ENCODE results near the gene RBM4. TPM values are rescaled to one million over a fixed set of nuclear protein-coding genes. Genes with fewer than 3 reads are reported as not detected.
A peak's percentile ranks its signal among the peaks of the same experiment; 100 is the strongest.
"Not testable (repeated sequence)": the region's sequence is repeated elsewhere in the genome, so short reads cannot be mapped to it uniquely, and the experiment has no call there.

The RBM4 gene
- total RNA-seq, 1 experiment from 2014 or later, result 164 TPM

DNA sequence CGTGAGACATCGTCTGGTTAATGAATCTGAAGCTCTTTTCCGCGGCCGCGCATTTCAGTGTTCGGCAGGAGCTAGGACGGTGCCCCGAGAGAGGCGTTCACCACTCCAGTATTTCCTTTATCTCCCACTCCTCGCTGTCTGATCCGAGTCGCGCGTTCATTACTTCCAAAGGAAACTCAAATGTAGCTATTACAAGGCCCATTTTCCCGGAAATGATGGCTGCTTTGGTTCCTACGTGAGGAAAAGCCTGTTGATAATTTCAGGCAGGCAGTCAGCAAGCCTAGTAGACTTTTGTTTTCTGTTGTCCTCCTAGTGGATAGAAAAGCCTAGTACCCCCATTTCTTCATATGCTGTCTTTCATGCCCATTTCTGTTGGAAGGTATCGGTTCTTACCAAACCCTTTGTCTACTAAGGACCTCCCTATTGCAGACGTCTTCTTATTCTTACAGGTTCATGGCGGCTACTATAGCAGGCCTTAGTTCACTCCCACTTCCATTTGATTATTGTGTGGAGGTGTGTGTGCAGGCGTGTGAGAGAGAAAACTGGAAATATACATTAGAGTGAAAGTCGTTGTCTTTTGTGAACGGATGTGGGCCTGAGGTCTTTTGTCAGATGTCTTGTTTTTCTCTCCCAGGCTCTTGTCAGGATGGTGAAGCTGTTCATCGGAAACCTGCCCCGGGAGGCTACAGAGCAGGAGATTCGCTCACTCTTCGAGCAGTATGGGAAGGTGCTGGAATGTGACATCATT, 737 bp downstream of the RBM4 start:
- Histone ChIP-seq H4K20me1 (ENCODE audit: low read length) (peaks cover 58% of the 10 kb centered on the region), H3K4me3 (ENCODE audit: low read length) (peak overlapping the region; percentile 95), H3K9ac (ENCODE audit: low read length) (peak overlapping the region; percentile 96), H3K9me3 (ENCODE audit: low read length) (no peaks in the 10 kb centered on the region), H3K9me2 (replicated peaks; ENCODE audit: low read length) (no peaks in the 10 kb centered on the region), H3K4me1 (ENCODE audit: insufficient read depth, low read length) (peaks cover 43% of the 10 kb centered on the region), H3K36me3 (ENCODE audit: low read depth, low read length) (peaks cover 50% of the 10 kb centered on the region), H3K79me2 (ENCODE audit: low read length) (peaks cover 97% of the 10 kb centered on the region), H2AFZ (ENCODE audit: low read length) (peak overlapping the region; percentile 53), H3K27me3 (ENCODE audit: low read length) (no peaks in the 10 kb centered on the region), H3K27ac (ENCODE audit: low read length) (peak overlapping the region; percentile 73), H3F3A (ENCODE audit: low read length, unreplicated experiment) (peaks cover 7% of the 10 kb centered on the region), H3K4me2 (ENCODE audit: low read length) (peak overlapping the region; percentile 94)
- intact Hi-C loops (cut with micrococcal nuclease), result loop anchor here (2.0 kb wide), 1 partner anchor 22 kb away; the partner anchor contains the start of gene RBM14
- TF ChIP-seq EZH2phosphoT487 (IDR thresholded peaks at IDR 0.05; ENCODE audit: borderline replicate concordance, low read length) (no peak), EZH2 (IDR thresholded peaks at IDR 0.05; ENCODE audit: low read length, unreplicated experiment) (no peak)
- TF ChIP-seq, protein P1, sequence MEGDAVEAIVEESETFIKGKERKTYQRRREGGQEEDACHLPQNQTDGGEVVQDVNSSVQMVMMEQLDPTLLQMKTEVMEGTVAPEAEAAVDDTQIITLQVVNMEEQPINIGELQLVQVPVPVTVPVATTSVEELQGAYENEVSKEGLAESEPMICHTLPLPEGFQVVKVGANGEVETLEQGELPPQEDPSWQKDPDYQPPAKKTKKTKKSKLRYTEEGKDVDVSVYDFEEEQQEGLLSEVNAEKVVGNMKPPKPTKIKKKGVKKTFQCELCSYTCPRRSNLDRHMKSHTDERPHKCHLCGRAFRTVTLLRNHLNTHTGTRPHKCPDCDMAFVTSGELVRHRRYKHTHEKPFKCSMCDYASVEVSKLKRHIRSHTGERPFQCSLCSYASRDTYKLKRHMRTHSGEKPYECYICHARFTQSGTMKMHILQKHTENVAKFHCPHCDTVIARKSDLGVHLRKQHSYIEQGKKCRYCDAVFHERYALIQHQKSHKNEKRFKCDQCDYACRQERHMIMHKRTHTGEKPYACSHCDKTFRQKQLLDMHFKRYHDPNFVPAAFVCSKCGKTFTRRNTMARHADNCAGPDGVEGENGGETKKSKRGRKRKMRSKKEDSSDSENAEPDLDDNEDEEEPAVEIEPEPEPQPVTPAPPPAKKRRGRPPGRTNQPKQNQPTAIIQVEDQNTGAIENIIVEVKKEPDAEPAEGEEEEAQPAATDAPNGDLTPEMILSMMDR (conservative IDR thresholded peaks at IDR 0.05; ENCODE audit: low read depth, low read length), result no peak
- ChIA-PET CTCF (no interaction called here), POLR2A (ENCODE audit: unreplicated experiment) (interaction anchor here (0.6 kb wide), 1 partner anchor 13 kb away, joined by 5 read pairs; no protein-coding TSS in a partner anchor)
- TSS peak; percentile 60 for BruUV-seq (replicated peaks)
- DNase-seq (peak; percentile 41), ATAC-seq (no peak)

DNA sequence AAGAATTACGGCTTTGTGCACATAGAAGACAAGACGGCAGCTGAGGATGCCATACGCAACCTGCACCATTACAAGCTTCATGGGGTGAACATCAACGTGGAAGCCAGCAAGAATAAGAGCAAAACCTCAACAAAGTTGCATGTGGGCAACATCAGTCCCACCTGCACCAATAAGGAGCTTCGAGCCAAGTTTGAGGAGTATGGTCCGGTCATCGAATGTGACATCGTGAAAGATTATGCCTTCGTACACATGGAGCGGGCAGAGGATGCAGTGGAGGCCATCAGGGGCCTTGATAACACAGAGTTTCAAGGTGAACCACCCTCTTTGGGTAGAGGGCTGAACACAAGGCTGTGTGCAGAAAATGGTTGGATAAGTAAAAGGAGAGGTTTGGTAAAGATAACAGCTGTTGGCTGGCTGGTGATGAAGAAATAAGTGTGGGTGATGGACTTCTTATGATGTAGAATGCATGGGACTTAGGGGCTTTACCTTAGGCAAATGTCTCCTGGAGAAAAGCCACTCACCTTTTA, 1.4 kb downstream of the RBM4 start:
- Histone ChIP-seq H4K20me1 (ENCODE audit: low read length) (peaks cover 61% of the 10 kb centered on the region), H3K4me2 (ENCODE audit: low read length) (peak overlapping the region; percentile 94), H3K36me3 (ENCODE audit: low read depth, low read length) (peaks cover 52% of the 10 kb centered on the region), H3K79me2 (ENCODE audit: low read length) (peaks cover 97% of the 10 kb centered on the region), H3K4me1 (ENCODE audit: insufficient read depth, low read length) (peaks cover 43% of the 10 kb centered on the region), H3K4me3 (ENCODE audit: low read length) (peak overlapping the region; percentile 95)
- H3K9me3 ChIP-seq (ENCODE audit: low read length); CTCF ChIA-PET; H2AFZ ChIP-seq (ENCODE audit: low read length); H3K9me2 ChIP-seq (replicated peaks; ENCODE audit: low read length); POLR2A ChIA-PET (ENCODE audit: unreplicated experiment); BruUV-seq (replicated peaks); H3K9ac ChIP-seq (ENCODE audit: low read length); H3F3A ChIP-seq (ENCODE audit: low read length, unreplicated experiment); DNase-seq; H3K27ac ChIP-seq (ENCODE audit: low read length); H3K27me3 ChIP-seq (ENCODE audit: low read length); ATAC-seq: not testable (repeated sequence)
- intact Hi-C loops (cut with micrococcal nuclease), result loop anchor here (2.0 kb wide), 1 partner anchor 23 kb away; the partner anchor contains the start of gene RBM14

DNA sequence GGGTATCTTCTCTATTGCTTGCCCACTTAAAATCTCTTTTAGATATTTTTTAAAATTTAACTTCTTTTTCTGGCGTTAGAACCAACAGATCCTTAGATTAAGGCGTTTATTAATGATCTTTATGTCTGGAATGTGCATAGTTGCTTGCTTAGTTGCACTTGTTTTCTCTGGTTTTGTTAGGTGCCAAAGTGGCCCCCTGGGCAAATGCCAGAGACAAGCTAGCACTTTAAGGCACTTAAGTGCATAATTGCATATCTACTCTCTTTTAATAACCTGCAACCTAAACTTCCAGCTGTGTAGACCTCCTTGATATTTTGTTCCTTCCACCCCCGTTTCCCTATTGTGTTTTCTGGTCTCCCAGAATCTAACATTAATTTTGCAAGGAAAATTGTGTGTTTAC, 3.3 kb downstream of the RBM4 start:
- POLR2A ChIA-PET (ENCODE audit: unreplicated experiment), result interaction anchor here (0.5 kb wide), 1 partner anchor 20 kb away, joined by 3 read pairs; no protein-coding TSS in a partner anchor

More for the DNA sequence above, 3.3 kb downstream of the RBM4 start:
- no peak overlapping the region for H3K9ac ChIP-seq (ENCODE audit: low read length)
- no peak overlapping the region for H3K27ac ChIP-seq (ENCODE audit: low read length)
- peaks cover 43% of the 10 kb centered on the region for H3K4me1 ChIP-seq (ENCODE audit: insufficient read depth, low read length)
- no TSS peak for BruUV-seq (replicated peaks)
- intact Hi-C loops (cut with micrococcal nuclease), result no loop called here
- TF ChIP-seq EZH2 (IDR thresholded peaks at IDR 0.05; ENCODE audit: low read length, unreplicated experiment) (no peak), EZH2phosphoT487 (IDR thresholded peaks at IDR 0.05; ENCODE audit: borderline replicate concordance, low read length) (no peak)
- TF ChIP-seq, protein P1 (conservative IDR thresholded peaks at IDR 0.05; ENCODE audit: low read depth, low read length), result no peak
- CTCF ChIA-PET, result interaction anchor here (0.7 kb wide), 1 partner anchor 37 kb away, joined by 3 read pairs; no protein-coding TSS in a partner anchor
- H3K9me2 ChIP-seq (replicated peaks; ENCODE audit: low read length), result no peaks in the 10 kb centered on the region
- H3K4me3 ChIP-seq (ENCODE audit: low read length), result peak overlapping the region; percentile 95
- peaks cover 7% of the 10 kb centered on the region for H3F3A ChIP-seq (ENCODE audit: low read length, unreplicated experiment)
- H3K79me2 ChIP-seq (ENCODE audit: low read length), result peaks cover 97% of the 10 kb centered on the region
- DNase-seq (no peak), ATAC-seq (no peak)
- no peaks in the 10 kb centered on the region for H3K9me3 ChIP-seq (ENCODE audit: low read length)
- peaks cover 72% of the 10 kb centered on the region for H3K36me3 ChIP-seq (ENCODE audit: low read depth, low read length)
- H3K27me3 ChIP-seq (ENCODE audit: low read length), result no peaks in the 10 kb centered on the region
- H3K4me2 ChIP-seq (ENCODE audit: low read length), result peak overlapping the region; percentile 94
- peaks cover 80% of the 10 kb centered on the region for H4K20me1 ChIP-seq (ENCODE audit: low read length)
- H2AFZ ChIP-seq (ENCODE audit: low read length), result no peak overlapping the region
